GM21526 (cell line): ENCODE measurements around the gene GRIN2A.

Experiments
- ATAC-seq: cut with Tn5 transposase; IDR thresholded peaks from one replicate; pipeline ENCODE4 v1.9.1; 2021; ENCODE audit warnings: moderate library complexity; ENCODE audit not compliant: unreplicated experiment, low FRiP score

The GRIN2A gene

GRCh38 chr16:10138881-10139280, 43.3 kb downstream of the GRIN2A start:
- ATAC-seq, result no peak

GRCh38 chr16:10137341-10137740, 44.9 kb downstream of the GRIN2A start:
- ATAC-seq, result no peak

- no peak for ATAC-seq
Observed at GRCh38 chr16:10136916-10137315, 45.3 kb downstream of the GRIN2A start.

DNA sequence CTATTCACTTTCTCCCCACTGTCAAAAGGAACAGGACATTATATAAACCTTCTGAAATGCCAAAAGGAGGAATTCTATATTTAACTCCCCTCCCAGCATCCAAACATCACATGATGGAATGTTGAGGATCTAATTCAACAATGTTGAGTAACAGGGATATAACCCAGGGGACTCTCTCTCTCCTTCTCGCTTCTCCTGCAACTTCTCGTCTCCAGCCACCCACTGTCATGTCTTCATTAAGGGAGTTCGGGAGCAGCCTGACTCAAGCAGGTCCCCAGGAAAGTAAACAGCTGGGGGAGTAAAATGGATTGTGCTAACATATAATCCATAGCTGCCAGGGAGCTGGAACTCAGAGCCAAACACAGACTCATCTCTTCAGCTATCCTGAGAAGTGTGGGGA, 51.7 kb downstream of the GRIN2A start:
- no peak for ATAC-seq

DNA sequence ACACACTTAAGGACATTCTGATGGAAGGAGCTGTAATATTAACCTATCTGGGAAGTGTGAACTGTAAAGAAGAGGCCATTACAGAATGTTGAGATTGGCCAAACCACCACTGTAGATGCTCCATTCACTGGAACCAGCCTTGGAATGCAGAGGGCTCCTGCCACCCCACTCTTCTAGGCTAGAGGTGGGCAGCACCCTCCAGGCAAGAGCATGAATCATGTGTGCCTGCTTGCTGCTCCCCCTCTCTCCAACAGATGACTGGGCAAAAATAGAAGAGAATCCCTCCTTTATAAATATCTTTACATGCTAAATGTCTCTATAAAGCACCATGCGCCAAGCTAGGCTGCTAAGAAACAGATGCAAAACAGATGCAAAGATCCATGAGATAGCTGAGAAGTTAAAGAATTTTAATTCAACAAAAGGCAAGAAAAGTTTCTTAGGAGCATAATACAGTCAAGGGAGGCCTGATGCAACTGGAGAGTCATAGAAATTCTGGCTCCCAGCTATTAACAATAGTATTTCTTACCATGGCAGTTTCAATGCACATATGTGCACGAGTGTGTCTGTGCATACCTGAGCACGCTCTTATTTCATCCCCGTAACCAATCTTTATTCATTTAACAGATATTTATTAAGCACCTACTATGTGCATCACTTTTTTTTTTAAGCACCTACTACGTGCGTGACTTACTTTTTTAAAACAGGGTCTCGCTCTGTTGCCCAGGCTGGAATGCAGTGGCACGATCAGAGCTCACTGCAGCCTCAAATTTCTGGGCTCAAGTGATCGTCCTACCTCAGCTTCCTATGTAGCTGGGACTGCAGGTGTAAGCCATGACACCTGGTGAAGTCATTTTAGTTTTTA, 53.6 kb downstream of the GRIN2A start:
- ATAC-seq, result no peak

- ATAC-seq, result no peak
Observed at GRCh38 chr16:10126686-10127085, 55.5 kb downstream of the GRIN2A start.

DNA sequence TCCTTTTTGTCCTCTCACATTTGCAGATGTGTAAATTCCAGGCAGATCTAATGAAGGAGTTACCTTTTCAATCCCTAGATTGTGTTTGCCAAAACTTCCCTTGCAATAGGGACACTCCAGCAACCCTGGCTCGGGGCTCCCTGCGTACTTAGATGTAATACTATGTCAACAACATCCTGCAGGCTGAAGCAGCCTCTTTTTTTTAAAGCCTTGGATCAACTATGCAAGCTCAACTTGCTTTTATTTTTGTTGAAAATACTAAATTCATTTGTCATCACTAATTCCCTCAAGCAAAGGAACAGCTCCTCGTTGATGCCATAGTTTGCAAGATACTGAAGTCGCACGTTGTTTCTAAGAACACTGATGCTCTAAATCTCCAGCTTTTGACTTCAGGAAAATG, 59.1 kb downstream of the GRIN2A start:
- no peak for ATAC-seq

DNA sequence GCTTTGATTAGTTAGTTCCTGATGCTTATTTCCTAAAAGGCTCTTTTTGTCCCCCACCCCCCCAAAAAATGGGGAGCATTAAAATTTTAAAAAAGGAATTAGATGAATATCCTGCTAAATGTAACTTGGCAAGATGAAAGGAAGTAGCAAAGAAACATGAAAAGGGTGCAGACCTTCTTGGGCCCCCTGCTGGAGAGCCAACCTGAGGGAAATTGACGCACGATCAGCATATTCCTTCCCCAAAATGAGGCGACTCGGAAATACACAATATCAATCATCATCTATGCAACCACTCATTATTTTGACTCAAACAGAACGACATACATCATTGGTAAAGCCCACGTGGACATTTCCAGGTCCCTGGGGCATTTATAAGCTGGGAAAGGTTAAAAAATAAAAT, 59.7 kb downstream of the GRIN2A start:
- ATAC-seq, result no peak

DNA sequence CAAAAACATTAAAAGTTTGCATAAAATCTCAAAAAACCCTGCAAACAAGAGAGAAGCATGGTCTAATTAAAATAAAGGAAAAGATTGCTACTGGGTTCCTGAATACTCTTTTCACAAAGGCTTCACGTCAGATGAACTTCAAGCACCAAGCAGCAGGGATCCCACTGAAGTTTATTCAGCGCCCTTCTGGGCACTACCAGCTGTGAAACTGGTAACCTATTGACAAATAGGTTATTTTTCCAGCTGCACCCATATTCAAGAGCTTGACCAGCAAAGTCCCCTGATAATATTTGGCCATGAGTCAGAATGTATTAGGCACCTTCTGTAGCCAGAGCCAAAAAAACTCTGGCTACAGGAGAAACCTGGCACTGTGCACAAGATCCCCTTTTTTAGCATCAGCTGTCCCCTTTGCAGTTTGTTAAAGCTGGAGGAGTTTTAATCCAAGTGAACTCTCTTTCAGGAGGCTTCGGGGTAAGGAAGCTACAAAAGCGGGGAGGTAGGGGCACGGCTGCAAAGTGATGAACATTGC, 60.3 kb downstream of the GRIN2A start:
- ATAC-seq, result no peak

DNA sequence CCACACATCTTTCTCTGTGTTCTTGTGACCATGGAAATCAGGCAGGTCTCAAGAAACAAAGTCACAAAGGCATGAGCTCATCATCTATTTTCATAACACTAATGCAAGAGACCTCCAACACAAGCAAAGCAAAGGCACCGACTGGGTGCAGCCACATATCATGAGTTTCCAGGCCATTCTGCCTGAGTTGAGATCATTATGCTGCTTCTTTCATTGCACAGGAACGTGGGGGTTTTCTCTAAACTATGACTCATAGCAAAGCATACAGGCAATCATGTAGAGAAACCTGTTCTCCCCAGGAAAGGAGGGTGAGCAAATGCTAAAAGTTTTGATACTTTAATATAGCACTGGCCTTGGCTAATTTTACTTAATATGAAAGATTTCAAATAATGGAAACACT, 60.7 kb downstream of the GRIN2A start:
- no peak for ATAC-seq

DNA sequence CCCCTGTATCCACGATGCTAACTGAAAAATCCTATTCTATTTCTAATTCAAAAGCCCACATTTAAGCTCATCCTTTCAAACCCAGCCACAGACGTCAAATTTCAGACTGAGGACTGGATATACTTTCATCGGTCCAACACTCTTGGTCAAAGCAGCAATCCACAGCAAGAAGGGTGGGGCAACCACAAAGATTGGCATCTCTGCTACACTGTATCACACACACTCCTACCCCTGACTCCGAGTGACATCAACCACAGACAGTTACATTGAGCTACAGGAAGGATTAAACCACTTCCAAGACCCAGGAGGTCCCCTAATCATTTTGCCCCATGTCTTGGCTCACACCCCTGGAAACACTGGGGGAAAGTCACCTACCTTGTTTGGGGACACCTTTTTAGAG, 61.3 kb downstream of the GRIN2A start:
- no peak for ATAC-seq

DNA sequence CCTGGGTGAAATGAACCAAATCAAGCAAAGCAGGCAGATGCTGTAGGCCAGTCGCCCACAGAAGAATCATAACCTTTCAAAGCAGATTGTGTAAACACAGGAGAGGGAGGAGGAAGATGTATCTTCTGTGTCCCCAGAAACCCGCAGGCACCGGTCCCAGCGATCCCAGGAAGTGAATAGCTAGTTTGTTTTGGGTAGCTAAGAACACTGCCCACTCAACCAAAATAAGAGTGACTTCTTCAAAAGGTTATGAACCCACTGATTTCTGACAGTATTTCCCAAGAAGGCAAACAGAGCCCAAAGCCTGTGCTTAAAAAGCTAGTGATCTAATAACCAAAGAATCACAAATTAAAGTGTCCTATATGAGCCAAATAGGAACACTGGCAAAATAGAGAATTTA, 67.8 kb downstream of the GRIN2A start:
- ATAC-seq, result no peak

DNA sequence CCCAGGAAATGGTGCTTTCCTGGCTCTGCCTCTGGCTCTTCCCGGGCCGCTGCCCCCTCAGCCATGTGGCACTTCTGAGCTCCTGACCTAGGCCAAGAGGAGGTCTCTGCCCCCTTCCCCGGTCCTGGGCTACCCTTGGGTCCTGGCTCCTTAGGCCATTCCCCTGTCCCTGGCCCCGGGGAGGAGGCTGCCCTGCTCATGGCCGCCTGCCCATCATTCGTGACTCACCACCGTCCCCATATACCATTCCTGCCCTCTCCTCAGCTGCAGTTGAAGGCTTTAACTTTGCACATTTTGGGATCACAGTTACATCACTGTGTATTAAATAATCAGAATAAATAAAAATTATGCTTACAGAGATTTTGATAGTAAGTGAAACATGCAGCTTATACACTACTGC, 69.0 kb downstream of the GRIN2A start:
- ATAC-seq, result no peak

DNA sequence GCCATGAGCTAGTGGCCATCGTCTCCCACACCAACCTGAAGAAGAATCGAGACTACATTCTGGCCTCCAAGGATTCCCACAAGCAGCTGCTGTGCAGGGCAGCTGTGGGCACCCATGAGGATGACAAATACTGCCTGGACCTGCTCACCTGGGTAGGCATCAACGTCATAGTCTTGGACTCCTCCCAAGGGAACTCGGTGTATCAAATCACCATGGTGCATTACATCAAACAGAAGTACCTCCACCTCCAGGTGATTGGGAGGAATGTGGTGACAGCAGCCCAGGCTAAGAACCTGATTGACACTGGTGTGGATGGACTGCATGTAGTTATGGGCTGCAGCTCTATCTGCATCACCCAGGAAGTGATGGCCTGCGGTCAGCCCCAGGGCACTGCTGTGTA, 70.2 kb downstream of the GRIN2A start:
- ATAC-seq, result no peak

- no peak for ATAC-seq
Observed at GRCh38 chr16:10111156-10111761, 71.0 kb downstream of the GRIN2A start.

DNA sequence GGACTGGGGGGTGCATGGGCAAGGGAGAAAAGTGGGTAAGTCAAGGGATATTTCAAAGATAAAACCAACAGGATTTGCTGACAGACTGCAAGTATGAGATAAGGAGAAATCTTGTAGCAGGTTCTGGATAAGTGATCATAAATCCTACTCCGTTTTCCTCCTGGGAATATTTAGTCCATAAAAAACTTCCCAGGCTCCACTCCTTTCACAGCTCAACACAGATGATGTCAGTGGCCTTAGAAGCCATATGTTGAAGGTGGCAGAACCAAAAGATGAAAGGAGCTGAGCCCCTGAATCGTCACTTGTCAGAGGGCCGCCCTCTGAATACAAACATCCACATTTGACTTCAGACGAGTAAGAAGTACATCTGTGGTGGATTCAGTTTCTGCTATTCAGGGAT, 71.7 kb downstream of the GRIN2A start:
- no peak for ATAC-seq

DNA sequence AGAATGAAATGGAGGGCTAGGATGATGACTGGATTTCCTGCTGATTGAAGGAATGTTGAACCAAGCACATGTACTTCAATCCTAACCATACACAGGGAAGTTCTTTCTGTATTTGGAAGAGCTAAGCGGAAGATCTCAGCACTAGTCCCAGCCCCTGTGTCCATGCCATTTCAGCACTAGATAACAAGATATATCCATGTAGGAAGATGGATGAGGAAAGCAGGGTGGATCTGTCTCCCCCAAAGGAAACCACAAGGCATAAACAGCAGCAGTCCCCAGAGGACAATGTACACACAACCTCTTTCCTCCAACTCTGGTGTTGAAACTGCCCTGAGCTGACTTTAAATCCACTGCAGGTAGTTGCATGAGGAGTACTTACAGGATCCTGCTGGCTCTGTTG, 75.1 kb downstream of the GRIN2A start:
- ATAC-seq, result no peak

DNA sequence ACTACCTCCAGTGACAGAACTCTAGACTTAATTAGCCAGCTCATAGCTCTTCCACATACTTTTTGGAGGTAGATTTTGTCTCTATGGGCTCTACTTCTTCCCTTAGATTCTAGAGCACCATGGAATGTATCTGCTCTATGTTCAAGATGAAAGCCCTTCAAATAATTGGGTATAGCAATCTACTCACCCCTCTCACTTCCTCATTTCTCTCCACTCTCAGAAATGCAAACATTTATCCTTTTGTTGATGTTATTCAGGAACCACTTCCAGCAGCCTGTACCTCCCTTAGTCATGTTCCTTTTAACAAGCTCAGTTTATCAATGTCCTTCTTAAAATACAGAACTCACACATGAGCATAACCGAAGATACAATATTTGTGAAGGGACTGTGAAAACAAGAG, 78.5 kb downstream of the GRIN2A start:
- ATAC-seq, result no peak

GRCh38 chr16:10103118-10103517, 79.1 kb downstream of the GRIN2A start:
- no peak for ATAC-seq

DNA sequence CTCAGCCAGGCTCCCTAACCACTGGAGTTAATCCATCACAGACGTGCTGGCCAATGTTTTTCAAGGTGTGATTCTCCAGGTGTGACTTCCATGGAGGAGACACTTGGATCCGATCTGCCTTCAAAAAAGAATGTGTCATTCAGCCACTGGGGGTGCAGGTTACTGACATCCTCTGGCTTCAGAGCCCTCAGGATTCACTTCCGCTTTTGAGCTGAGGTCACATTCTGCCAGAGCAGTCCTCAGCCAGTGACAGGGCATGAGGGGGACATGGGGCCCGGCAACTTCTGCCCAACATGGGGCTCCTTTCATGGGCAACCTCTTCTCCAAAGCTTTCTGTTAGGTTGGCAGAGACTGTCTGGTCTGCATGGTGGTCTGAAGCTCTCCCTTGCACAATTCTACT, 81.4 kb downstream of the GRIN2A start:
- no peak for ATAC-seq

GRCh38 chr16:10098991-10099390, 83.2 kb downstream of the GRIN2A start:
- no peak for ATAC-seq

GRCh38 chr16:10097271-10097670, 85.0 kb downstream of the GRIN2A start:
- ATAC-seq, result no peak
